Measurements from ENCODE around the gene RDH11. TPM values are rescaled to one million over a fixed set of nuclear protein-coding genes. Genes with fewer than 3 reads are reported as not detected.

RDH11 gene
- total and polyA plus RNA-seq, 8 donors = 14.0 to 40.3 (median 21.7) TPM

DNA sequence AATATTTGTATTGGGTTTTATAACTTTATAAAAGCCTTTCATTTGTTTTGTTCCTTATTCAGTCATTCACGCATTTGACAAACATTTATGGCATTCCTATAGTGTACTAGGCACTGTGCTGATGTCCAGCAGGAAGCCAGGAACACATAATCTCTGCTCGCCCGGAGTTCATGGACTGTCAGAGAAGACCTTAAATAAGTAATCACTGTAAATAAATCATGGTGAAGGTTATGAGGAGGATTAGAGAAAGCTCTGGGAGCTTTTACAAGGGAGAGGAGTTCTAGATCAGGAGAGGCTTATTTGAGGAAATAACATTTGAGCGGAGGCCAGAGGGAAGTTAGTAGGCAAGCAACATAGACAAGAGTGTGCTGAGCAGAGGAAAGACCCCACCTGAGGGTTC, 1.4 kb upstream of the RDH11 start:
- no peak for DNase-seq
- Histone ChIP-seq H3K27me3 (no peaks in the 10 kb centered on the region), H3K9me3 (no peaks in the 10 kb centered on the region), H3K27ac (no peak overlapping the region), H3K36me3 (no peaks in the 10 kb centered on the region), H3K4me1 (peaks cover 0 to 6% (median 0%) of the 10 kb centered on the region in 3 donors), H3K4me3 (no peak overlapping the region)
- no peak for FAIRE-seq
- WGBS, 2 donors = 54 to 67% methylated on average over 4 of the region's 4 CpGs
- no peak for ATAC-seq
- no peak for TF ChIP-seq CTCF (IDR thresholded peaks at IDR 0.05)
- intact Hi-C loops (cut with DNase I) = no loop called here

DNA sequence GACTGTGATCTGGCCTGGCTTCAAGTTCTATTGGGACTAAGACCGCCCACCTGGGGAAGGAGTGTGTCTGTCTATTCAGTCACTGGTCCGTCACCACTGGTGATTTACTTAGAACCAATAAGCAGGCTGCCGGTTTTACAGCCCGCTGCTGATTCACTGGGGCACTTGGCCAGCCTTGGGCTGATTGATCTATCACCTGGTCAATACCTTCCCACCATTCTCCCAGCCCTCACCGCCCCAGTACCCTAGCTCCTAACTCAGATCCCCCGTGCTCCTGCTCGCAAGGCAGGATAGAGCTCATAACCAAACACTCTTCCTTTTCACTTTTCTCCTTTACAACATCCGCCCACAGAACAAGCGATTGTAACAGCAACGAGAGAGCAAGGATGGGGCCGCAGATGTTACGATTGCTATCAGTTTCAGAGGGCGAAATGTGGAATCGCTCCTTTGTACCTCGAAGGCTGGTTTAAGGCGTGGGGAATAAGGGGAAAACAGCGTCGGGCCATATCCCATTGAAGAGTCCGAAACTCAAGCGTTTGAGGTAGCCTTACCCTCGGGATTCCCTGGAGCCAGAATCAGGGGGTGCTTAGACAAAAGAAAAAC, 672 bp downstream of the RDH11 start:
- H3K4me1 ChIP-seq = peaks cover 0 to 6% (median 0%) of the 10 kb centered on the region in 3 donors
- no peak for FAIRE-seq

DNA sequence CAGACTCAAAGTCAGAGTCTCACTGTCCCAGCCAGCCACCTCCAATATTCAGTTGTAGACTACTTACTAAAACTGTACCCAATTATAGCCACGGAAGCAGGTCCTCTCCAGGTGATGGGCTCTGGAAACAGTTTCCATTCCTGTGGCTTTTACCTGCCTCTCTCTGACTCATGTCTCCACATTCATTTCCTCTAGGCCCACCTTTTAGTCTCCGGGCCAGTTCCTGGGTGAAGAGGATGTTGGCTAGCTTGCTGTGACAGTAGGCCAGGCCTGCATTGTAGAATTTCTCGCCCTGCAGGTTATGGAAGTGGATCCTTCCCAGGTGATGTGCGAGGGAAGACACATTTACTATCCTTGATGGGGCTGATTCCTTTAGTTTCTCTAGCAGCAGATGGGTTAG, 5.6 kb downstream of the RDH11 start:
- Histone ChIP-seq H3K4me3 (no peak overlapping the region), H3K4me1 (peaks cover 0 to 6% (median 0%) of the 10 kb centered on the region in 3 donors), H3K9me3 (no peaks in the 10 kb centered on the region), H3K27me3 (no peaks in the 10 kb centered on the region), H3K36me3 (peaks cover 0 to 8% (median 0%) of the 10 kb centered on the region in 3 donors), H3K27ac (no peak overlapping the region)
- 95% methylated on average over 4 of the region's 4 CpGs for WGBS, 2 donors
- intact Hi-C loops (cut with DNase I) = no loop called here
- no peak for DNase-seq
- ATAC-seq = no peak
- no peak for TF ChIP-seq CTCF (IDR thresholded peaks at IDR 0.05)
- FAIRE-seq = no peak

More for the DNA sequence above, 672 bp downstream of the RDH11 start:
- TF ChIP-seq CTCF (IDR thresholded peaks at IDR 0.05) = no peak
- peak overlapping the region; percentile 51 to 83 (median 67) for H3K4me3 ChIP-seq
- peak; percentile 89 to 96 (median 90) for ATAC-seq
- peak overlapping the region; percentile 31 to 88 (median 70) for H3K27ac ChIP-seq
- DNase-seq = peak; percentile 76 to 89 (median 82)
- no peaks in the 10 kb centered on the region for H3K9me3 ChIP-seq
- intact Hi-C loops (cut with DNase I) = no loop called here
- H3K36me3 ChIP-seq = no peaks in the 10 kb centered on the region
- H3K27me3 ChIP-seq = no peaks in the 10 kb centered on the region
- WGBS, 2 donors = 0 to 1% methylated on average over 21 of the region's 21 CpGs

DNA sequence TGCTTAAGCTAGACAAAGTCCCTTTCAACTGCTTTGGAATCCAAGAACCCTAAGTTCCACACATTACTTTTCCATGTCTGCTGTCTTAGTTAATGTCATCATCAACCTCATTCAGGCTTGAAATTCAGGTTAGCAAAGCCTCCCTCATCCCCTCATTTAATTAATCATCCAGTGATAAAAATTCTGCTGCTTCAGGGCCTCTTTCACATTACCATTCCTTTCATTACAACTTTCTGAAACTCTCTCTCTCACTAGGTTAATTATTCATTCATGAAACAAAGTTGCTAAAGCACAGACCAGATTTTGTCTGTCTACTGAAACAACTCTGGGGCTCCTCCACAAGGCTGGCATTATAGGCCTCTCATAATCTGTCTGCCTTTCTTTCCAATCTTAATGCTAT, 11.7 kb downstream of the RDH11 start:
- DNase-seq (no peak), ATAC-seq (no peak), FAIRE-seq (no peak)
- intact Hi-C loops (cut with DNase I) = no loop called here
- no peak for TF ChIP-seq CTCF (IDR thresholded peaks at IDR 0.05)
- H3K27ac ChIP-seq = no peak overlapping the region
- H3K27me3 ChIP-seq = no peaks in the 10 kb centered on the region
- H3K4me3 ChIP-seq = no peak overlapping the region
- H3K36me3 ChIP-seq = peaks cover 0 to under 1% (median 0%) of the 10 kb centered on the region in 3 donors
- H3K9me3 ChIP-seq = no peaks in the 10 kb centered on the region
- H3K4me1 ChIP-seq = no peaks in the 10 kb centered on the region

GRCh38 chr14:67680941-67681340, 14.6 kb downstream of the RDH11 start:
- 84 to 87% methylated on average over 2 of the region's 2 CpGs for WGBS, 2 donors
- Histone ChIP-seq H3K9me3 (no peaks in the 10 kb centered on the region), H3K36me3 (no peaks in the 10 kb centered on the region), H3K4me1 (no peaks in the 10 kb centered on the region), H3K4me3 (no peak overlapping the region), H3K27me3 (no peaks in the 10 kb centered on the region), H3K27ac (no peak overlapping the region)
- DNase-seq = no peak
- TF ChIP-seq CTCF (IDR thresholded peaks at IDR 0.05) = no peak
- intact Hi-C loops (cut with DNase I) = no loop called here
- no peak for ATAC-seq
- no peak for FAIRE-seq

Data from pancreas (tissue), 10 donors.